Omental fat pad (tissue), 4 donors: Measurements from ENCODE around the gene LPP. TPM values are rescaled to one million over a fixed set of nuclear protein-coding genes. Genes with fewer than 3 reads are reported as not detected.

ENCODE experiments used
- ATAC-seq: fragments of 150-250 bp; one replicate; pipeline ENCODE4 v1.9.1; 2016; ENCODE audit warnings: mild to moderate bottlenecking, moderate library complexity; ENCODE audit not compliant: low FRiP score
- DNase-seq: peaks from one replicate; pipeline ENCODE4 v3.0.0-alpha.2; 2019; ENCODE audit warnings: low spot score
- total RNA-seq, 4 donors: library from RNA; depleted of rRNA; stranded (reverse); fragments of >200 nt; gene quantifications; one replicate each; pipeline ENCODE4 v1.1.0, GENCODE V29; 2016
- TF ChIP-seq, protein P1 (sequence below), 3 donors: fragments of 450-650 bp; IDR thresholded peaks; one replicate each; pipeline ENCODE4 v1.5.1; 2016 to 2017; ENCODE audit warnings: antibody characterized with exemption in 3 of 3, mild to moderate bottlenecking in 3 of 3, moderate library complexity in 2 of 3

Gene LPP
- total RNA-seq, 4 donors from 2014 or later: 113 to 302 (median 126) TPM

DNA sequence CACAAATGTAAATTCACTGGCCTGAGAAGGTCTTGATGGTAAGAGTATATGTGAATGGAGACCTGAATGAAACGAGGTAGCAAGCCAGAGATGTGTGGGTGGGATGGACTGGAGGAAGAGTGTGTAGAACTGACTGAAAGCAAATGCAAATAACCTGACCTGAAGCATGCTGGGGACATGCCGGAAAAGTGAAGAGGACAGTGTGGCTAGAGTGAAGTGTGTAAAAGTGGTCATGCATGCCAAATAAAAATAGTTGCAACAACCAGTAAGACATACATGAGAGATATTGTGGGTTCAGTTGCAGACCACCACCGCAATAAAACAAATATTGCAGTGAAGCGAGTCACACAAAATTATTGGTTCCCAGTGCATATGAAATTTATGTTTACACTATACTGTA is 82.3 kb downstream of the LPP start:
- ATAC-seq (no peak), DNase-seq (no peak)
- TF ChIP-seq, protein P1, sequence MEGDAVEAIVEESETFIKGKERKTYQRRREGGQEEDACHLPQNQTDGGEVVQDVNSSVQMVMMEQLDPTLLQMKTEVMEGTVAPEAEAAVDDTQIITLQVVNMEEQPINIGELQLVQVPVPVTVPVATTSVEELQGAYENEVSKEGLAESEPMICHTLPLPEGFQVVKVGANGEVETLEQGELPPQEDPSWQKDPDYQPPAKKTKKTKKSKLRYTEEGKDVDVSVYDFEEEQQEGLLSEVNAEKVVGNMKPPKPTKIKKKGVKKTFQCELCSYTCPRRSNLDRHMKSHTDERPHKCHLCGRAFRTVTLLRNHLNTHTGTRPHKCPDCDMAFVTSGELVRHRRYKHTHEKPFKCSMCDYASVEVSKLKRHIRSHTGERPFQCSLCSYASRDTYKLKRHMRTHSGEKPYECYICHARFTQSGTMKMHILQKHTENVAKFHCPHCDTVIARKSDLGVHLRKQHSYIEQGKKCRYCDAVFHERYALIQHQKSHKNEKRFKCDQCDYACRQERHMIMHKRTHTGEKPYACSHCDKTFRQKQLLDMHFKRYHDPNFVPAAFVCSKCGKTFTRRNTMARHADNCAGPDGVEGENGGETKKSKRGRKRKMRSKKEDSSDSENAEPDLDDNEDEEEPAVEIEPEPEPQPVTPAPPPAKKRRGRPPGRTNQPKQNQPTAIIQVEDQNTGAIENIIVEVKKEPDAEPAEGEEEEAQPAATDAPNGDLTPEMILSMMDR (IDR thresholded peaks at IDR 0.05): no peak

DNA sequence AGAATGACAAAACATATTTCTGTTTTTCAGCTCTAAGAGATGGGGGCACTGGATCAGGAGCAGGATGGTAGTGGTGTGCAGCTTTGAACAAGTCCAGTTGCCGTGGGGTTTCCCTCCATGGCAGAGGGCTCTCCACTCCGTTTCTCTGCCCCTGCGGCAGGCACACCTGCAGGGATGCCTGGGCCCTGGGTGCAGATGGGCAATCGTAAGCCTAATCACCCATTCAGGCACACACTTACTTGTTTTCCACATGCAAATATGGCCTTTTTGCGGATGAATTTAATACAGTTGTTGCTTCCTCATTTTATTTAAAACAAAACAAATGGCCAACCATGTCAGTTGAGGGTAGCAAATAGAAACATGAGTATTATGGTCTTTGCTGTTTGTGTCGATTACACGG is 85.1 kb downstream of the LPP start:
- ATAC-seq: no peak
- TF ChIP-seq, protein P1 (IDR thresholded peaks at IDR 0.05): no peak
- DNase-seq: no peak

DNA sequence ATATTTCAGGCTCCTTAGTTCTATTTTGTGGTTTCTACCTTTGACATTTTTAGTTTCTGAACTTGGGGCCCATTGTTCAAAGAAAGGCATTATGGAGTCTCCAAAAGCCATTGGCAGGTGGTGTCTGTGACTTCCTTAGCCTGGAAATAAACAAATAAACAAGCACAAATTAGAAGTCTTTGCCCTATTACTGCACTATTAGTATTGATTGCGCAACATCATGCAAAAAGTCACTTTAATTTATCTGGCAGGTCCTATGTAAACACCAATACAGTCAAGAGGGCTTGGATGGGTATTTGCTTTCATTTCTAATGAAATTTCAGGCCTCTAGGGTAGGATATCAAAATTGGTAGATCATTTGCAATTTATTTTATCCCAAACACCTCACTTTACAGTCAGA is 85.6 kb downstream of the LPP start:
- no peak for ATAC-seq
- TF ChIP-seq, protein P1 (IDR thresholded peaks at IDR 0.05): no peak

DNA sequence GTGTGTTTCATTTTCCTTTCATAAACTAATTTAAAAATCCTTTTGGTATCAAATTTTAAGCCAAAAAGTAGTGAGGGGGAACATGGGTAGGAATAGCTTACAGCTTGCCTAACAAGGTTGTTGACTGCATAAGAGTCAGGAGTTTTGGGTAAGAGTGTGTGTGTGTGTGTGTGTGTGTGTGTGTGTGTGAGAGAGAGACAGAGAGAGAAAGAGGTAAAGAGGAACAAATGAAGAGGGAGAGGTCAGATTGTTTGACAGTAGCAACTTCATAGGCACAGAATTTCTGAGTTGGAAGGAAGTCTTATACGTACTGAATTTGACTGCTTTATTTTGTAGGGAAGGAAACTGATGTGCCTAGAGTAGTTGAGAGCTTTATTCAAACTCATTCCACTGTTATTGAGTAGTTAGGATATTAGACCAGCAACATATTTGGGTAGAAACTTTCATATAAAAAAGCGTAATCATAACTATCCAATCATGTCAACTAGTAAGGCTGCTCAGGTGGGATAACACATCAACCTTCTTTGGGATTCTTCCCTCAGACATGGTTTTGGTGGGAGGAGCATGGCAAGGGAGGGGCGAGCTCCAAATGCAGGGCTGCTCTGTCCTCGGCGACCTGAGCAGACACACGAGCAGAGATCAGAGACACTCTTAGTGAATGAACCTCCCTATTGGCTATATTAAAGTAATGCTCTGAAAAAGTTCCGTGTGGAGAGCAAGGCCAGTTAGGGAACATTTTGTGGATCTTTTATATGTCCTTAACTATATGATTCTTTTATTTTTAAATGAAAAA is 86.4 kb downstream of the LPP start:
- no peak for ATAC-seq
- DNase-seq: no peak
- TF ChIP-seq, protein P1 (IDR thresholded peaks at IDR 0.05): no peak

More for the DNA sequence above, 85.6 kb downstream of the LPP start:
- no peak for DNase-seq

DNA sequence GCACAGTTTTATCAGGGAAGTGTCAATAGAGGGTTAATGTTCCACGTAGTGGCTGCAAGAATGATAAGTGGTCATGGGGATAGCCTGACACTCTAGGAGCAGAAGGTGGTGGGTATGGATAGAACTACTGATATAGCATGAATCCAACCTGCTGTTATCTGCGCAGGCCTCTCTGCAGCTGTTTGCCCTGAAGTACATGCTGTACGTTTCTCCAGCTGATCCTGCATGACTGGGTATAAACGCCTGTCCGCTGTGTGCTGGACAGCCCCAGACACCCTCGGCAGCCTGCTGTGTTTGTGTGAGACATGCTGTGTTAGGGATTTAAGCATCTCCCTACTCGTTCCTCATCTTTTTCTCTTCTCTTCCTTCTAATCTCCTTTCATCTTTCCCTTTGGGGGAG is 87.1 kb downstream of the LPP start:
- ATAC-seq (no peak), DNase-seq (no peak)
- TF ChIP-seq, protein P1 (IDR thresholded peaks at IDR 0.05): no peak

DNA sequence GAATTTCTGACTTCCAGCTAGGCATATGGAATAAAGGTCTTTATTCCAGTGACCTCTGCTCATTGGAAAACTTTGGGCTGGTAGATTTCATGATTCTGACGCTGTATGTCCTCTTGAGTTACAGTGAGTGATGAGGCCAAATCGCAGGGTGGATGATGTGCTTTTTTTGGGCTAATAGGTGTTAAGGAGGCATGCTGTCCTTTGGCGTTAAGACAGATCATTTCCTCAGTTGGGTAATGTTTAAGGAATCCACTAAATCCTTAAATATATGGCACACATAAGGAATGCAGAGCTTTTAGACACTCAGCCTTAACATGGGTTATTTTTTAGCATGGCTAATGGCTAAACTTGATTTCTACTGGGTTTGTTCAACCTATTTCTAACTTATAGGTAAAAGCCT is 87.9 kb downstream of the LPP start:
- DNase-seq (no peak), ATAC-seq (no peak)
- TF ChIP-seq, protein P1 (IDR thresholded peaks at IDR 0.05): no peak
